NCI-H187 treated with DMSO at 0.1 percent for 48 hours (cell line): ENCODE measurements around the gene FAM20C.
"Not testable (repeated sequence)": the region's sequence is repeated elsewhere in the genome, so short reads cannot be mapped to it uniquely, and the experiment has no call there.

Experiments used
- DNase-seq: peaks from one replicate; lab custom pipeline; 2025; lab: John Stamatoyannopoulos, UW

FAM20C gene

DNA sequence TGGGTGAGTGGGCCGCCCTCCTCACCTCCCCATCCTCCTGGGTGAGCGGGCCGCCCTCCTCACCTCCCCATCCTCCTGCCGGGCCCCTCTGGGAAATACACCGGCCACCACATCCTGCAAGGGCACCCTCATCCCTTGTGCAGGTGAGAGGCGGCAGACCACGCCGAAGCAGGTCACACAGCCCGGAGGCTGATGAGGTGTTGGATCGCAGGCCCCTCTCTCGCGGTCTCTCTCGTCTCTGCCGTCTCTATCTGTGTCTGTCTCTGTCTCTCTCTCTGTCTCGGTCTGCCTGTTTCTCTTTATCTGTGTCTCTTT lies 66.8 kb downstream of the FAM20C start:
- no peak for DNase-seq

DNA sequence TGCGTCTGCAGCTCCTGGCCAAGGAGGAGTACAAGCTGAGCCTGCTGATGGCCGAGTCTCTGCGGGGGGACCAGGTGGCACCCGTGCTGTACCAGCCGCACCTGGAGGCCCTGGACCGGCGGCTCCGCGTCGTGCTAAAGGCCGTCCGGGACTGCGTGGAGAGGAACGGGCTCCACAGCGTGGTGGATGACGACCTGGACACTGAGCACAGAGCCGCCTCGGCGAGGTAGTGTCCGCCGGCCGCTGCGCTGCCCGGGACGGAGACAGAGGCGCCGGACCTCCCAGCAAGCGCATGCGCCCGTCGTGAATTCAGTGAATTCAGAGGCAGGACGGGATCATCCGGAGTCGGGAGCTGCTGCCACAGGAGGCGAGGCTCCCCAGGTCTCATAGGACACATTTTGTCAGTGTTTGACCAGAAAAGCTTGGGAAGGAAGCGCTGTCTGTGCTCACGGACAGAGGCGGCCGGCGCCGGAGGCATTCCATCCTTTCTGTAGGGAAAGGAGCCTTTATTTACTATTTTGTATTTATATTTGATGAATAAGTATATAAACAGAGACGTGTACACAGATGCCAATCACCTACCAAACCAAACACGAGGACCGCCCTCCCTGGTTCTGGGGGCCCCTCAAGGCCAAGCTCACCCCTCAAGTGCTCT lies 67.5 kb downstream of the FAM20C start:
- no peak for DNase-seq

DNA sequence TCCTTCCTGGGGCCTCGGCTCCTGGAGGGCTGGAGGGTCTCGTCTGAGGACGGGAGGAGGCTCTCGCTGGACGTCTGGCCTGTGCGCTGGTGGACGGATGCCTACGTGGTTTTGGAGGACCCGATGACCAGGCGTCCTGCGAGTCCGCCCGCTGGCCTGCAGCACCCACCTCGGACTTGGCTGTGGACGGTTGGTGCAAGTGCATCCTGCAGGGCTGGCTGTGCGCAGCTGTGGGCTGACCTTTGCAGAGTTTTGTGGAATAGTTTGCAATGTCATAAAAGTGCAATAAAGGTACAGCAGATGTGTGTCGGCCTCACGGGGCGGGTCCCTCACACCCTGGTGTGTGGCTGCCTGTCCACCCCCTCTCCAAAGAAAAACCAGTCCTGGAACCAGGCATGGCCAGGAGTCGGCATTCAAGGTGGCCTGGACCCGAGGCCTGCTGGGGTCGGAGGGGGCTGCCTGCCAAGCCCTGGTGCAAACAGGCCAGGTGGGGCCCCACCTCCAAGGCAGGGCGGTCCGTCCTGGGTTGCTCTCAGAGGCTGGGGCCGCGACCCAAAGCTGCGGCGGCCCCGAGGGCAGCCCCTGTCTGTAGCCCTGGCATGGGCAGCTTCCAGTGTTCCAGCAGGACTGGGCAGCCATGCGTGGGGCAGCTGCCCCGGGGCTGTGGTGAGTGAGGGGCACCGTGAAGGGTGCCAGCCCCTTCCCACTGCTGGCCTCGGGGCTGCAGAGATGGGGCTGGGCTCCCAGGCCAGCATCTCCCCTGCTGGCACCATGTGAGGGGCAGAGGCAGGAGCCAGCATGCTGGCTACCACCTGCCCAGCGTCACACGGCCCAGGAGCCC lies 68.3 kb downstream of the FAM20C start:
- DNase-seq = no peak

DNA sequence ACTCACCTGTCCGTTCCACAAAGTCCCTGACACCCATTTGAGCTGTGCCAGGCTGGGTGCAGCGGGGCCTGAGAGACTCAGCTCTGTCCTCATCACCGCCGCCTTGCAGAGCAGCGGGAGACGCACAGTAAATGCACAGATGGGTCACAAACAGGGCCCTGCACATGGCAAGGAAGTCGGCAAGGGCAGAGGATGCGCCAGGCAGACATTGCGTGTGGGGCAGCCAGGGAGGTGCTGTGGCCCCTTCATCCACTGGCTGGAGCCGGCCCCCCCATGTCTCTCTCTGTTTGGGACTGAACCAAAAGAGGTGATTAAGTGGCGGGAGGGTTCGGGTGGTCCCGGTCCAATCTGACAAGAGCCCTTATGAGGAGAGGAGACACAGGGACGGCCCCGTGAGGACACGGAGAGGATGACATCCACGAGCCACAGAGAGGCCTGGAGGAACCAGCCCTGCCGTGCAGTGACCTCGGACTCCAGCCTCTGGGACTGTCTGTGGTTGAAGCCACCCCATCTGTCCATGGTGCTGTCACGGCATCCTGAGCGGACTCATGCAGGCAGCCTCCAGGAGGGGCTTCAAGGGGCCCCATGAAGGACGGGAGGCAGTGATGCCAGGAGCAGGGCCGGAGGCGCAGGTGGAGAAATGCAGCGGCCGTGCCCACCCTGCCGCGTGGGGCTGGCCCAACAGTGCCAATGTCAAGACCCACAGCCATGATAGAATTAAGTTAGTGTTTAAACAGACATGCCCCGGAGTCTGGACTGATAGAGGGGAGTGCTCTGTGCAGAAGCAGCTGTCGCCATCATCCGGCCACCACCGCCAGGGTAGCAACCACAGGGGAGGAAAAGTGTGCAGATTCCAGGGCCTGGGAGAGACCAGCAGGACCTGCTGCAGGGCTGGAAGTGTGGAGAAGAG lies 69.2 kb downstream of the FAM20C start:
- DNase-seq = no peak

DNA sequence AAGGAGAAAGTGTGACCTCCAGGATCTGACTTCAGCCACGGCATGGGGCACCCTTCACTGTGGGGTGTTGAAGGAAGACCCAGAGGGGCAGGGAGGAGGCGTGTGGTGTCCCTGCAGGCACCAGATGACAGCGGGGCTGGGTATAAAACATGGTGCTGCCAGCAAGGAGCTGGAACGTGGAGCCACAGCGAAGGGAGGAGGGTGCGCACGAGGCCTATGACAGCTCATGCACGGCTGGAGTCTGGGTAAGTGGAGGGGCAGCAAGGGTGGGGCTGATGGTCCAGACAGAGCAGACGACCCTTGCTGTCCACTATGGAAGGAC lies 69.8 kb downstream of the FAM20C start:
- no peak for DNase-seq

DNA sequence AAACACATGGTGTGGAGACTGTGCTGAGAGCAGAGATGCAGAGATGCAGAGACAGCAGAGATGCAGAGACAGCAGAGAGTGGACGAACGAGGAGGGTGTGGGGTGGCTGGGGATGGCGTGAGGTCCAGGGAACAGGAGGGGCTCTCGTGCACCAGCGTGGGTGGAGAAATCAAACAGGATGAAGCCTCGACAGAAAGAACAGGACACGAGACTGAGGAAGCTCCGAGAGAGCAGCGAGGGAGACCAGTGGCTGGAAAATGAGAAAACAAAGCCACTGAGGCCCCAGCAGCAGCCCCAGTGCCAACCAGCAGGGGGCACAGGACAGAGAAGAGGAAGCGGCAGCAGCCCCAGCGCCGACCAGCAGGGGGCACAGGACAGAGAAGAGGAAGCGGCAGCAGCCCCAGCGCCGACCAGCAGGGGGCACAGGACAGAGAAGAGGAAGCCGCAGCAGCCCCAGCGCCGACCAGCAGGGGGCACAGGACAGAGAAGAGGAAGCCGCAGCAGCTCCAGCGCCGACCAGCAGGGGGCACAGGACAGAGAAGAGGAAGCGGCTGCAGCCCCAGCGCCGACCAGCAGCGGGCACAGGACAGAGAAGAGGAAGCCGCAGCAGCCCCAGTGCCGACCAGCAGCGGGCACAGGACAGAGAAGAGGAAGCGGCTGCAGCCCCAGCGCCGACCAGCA lies 70.4 kb downstream of the FAM20C start:
- not testable (repeated sequence) for DNase-seq

DNA sequence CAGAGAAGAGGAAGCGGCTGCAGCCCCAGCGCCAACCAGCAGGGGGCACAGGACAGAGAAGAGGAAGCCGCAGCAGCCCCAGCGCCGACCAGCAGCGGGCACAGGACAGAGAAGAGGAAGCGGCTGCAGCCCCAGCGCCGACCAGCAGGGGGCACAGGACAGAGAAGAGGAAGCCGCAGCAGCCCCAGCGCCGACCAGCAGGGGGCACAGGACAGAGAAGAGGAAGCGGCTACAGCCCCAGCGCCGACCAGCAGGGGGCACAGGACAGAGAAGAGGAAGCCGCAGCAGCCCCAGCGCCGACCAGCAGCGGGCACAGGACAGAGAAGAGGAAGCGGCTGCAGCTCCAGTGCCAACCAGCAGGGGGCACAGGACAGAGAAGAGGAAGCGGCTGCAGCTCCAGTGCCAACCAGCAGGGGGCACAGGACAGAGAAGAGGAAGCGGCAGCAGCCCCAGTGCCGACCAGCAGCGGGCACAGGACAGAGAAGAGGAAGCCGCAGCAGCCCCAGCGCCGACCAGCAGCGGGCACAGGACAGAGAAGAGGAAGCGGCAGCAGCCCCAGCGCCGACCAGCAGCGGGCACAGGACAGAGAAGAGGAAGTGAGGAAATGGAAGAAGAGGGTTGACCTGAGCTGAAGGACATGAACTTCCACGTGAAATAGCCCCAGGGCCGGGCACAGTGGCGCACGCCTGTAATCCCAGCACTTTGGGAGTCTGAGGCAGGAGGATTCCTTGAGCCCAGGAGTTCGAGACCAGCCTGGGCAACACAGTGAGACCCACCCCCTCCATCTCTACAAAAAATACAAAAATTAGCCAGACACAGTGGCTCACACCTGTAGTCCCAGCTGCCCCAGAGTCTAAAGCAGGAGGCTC lies 71.3 kb downstream of the FAM20C start:
- not testable (repeated sequence) for DNase-seq

DNA sequence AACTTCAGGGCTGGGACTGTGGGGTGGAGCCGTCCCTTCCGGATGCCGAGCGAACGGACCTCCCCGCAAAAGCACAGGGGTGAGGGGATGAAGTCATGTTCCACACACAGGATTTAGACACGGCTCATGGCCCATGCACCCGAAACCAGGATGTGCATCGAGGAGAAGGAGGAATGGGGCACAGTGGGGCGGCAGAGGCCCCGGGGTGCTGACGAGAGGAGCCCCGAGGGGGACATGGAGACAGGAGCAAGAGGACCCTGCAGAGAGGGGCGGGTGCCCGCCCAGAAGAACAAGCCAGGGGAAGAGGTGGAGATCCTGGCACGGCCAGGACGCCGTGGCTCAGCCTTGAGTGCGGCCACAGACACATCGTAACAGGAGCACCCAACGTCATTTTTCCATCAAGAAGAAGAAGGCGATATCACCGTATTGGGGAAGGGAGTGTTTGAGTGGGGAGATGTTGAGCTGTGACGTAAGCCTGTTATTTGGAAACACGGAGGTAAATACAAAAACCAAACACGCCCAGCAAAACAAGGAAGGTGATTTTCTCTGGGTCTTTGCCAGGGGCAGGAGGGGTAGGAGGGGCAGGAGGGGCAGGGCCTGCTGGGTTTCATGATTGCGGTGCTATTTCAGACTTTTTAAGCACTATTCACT lies 72.3 kb downstream of the FAM20C start:
- DNase-seq = no peak

DNA sequence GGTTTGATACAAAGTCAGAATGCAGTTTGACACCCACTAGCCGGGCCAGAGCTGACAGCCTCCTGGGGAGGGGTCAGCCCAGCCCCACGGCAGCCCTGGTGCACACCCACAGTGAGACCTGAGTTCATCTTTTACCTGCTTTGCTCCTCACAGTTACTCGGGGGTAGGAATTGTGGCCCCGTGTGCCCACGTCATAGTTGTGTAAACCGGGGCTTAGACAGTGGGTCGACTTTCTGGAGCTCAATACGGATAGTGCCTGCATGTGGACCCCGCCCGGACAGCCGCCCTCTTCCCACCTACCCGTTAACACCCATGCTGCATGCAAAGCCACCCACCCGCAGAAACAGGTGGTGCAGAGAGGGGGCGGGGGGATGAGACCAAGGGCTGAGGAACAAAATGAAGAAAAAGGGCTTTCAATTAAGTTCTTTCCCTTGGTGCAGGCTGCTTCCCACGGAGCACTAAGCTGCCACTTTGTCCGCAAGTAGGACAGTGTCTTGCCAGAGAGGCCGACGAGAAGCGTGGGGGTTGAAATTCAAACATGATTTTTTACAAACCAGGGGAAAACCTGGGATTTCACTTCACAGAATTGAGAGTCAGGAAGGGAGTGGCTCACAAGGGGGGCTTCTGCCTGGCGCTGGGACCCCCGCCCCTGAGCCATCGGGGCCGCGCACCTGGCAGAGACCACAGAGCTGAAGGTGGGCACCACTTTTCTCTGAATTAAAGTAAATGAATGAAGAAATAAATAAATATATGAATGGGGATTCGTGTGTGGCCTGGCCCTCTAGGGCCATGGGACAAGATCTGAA lies 73.0 kb downstream of the FAM20C start:
- DNase-seq = no peak

DNA sequence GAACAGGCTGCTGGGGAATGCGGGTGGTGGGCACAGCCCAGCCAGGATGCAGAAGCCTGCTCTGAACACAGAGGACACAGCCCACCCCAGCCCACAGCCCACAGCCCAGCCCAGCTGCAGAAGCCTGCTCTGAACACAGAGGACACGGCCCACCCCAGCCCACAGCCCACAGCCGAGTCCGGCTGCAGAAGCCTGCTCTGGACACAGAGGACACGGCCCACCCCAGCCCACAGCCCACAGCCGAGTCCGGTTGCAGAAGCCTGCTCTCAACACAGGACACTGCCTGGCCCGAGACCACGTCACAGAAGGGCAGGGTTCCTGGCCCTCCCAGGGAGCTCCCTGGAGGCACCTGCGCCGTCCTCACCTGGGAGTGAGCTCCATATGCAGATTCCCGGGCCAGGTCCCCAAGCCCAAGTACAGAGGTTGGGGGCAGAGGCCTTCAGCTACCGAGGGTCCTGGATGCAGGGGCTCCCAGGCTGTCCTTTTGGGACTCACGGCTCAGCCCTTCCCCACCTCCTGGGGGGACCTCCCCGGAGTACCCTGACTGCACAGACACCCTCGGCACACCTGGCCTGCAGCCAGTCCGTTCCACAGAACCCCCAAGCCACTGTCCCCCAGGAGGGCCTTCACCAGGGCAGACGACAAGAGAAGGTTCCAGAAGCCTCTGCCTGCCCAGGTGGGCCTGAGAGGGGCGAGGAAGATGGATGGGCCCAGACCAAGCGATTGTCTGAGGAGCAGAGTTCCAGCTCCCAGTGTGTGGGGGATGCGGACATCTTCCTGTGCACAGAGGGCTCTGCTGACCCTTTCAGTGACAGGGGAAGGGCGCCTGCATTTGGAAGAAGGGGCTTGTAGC lies 73.9 kb downstream of the FAM20C start:
- no peak for DNase-seq

DNA sequence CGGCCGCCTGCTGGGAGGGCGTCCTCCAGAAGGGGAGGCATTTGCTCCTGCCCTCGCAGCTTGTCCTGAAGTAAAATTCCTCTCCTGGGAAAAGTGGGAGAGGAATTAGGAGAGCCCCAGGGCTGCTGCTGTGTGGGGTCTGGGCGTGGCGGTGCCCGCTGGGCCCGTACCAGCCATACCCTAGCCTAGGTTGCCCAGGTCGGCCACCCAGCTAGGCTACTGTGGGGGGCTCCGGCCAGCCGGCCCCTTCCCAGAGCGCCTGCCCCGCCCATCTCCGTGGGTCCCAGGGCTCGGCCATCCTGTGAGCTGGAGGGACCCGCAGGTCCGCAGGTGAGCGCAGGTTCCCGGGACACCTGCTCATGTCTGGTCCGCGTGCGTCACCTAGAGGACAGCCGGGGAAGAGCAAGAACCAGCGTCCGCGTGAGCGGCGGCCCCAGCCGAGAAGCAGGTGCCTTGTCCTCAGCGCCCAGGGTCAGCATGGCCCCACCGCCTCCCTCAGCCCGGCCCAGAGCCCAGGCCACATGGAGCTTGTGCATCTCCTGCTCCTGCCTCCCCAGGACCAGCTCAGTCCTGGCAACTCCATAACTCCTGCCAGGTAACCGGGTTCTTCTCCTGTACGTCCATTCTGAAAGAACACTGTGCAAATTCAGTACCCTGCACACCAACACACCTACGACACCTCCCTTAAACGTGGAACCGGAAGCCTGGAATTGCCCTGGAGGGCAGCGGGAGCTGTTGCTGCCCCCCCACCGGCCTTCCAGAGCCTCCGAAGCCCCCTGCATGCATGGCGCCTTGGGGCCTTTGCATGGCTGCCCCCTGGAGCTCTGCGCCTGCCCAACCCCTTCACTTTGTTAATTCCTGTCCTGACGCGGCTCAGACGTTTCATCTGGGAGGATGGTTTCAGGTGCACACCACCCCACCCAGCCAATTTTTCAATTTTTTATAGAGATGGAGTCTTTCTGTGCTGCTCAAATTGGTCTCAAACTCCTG lies 74.8 kb downstream of the FAM20C start:
- DNase-seq = no peak

DNA sequence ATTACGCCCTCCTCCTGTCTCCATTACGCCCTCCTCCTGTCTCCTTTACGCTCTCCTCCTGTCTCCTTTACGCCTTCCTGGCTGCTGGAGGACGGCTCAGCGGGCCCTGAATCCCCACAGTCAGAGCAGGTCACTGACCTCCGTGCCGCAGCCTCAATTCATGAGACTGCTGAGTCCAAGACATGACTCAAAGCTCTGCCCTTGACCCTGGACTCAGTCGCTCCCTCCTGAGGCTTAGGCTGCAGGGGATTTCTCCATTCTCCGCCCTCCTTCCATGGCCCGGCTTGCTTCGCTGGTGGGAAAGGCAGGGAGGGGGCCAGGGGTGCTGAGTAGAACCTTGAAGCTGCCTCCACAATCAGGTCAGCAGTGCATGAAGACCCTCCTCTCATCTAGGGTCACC lies 76.6 kb downstream of the FAM20C start:
- DNase-seq = no peak

DNA sequence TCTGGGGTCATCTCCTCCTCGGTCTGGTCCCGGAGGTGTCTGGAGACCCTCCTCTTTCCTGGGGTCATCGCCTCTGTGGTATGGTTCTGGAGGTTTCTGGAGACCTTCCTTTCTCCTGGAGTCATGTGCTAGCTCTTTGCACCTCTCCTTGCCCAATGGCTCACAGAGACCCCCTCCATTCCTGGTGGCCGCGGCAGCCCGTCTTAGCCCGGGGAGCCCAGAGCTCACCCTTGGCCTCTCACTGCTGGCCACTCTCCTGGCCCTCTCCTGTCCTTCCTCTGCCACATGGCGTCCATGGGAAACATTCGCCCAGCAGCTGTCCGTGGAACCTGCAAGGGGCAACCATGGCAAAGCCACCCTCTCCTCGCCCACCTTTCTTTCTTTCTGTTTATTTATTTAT lies 77.3 kb downstream of the FAM20C start:
- DNase-seq = no peak

DNA sequence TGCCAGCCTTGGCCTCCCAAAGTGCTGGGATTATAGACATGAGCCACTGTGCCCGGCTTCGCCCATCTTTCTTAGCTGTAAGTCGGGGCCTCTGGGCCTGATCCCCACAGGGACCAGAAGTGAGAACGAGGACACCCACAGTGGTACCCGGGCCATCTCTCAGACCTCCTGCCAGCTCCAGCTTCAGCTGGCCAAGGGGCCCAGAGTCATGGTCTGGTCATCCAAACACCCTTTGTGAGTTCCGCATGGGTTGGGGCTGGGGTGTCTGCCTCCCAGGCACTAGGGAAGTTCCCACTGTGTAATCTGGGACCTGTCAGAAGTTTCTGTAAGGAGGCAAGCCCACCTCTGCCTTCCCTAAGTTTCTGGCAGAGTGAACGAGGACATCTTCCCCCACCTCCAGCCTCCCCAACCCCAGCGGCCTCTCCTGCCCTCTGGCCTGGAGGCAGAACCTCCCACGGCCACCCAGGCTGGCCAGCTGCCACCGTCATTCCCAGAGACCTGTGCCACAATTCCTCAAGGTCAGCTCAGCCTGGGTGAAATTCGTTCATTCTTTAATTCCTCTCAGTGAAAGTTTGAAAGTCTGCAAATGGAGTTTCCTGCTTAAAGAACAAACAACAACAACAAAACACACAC lies 78.1 kb downstream of the FAM20C start:
- no peak for DNase-seq

DNA sequence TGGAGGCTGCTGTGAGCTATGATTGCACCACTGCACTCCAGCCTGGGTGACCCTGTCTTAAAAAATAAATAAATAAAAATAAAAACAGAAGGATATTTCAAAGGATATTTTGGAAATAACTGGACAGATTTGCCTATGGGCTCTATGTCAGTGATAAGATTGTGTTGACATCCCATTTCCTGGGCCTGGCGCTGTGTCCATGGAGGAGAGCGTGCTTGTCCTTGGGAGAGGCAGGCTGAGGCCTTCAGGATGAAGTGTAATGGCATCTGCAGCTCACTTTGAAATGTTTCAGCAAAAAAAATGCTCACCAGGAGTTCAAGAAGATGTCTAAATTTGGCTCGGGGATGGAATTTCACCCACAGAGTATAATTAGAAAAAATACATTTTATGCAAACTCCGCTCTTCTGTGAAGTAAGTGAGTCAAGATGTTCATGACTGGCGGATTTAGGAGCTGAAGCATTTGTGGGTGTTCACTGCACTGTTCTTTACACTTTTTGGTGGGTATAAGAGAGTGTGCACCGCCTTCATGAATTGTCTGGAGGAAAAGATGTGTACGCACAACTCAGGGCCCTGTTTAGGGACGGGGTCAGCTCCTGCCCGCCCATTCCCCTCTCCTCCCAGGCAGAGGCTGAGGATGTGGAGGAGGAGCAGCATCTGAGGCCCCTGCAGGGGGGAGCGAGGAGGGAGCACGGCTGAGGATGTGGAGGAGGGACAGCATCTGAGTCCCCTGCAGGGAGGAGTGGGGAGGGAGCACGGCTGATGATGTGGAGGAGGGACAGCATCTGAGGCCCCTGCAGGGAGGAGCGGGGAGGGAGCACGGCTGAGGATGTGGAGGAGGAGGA lies 79.1 kb downstream of the FAM20C start:
- DNase-seq = no peak

DNA sequence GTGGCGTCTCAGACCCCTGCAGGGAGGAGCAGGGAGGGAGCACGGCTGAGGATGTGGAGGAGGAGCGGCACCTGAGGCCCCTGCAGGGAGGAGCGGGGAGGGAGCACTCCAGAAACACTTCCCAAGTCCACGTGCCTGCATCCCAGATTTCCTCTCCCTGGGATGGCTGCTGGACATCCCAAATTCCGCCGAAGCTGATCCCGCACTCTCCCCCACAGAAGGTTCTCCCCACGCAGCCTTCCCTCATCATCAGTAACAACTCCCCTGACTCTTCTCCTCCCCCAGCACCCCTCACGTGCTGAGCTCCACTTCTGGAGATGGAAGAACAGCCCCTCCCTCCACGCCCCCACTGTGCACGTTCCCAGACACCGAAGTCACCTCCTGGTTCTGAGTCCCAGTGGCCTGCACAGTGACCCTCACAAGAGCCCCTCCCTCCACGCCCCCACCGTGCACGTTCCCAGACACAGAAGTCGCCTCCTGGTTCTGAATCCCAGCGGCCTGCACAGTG lies 79.8 kb downstream of the FAM20C start:
- no peak for DNase-seq
